ENCODE results near the gene POLA1. TPM values are rescaled to one million over a fixed set of nuclear protein-coding genes. Genes with fewer than 3 reads are reported as not detected.
A peak's percentile ranks its signal among the peaks of the same experiment; 100 is the strongest.

POLA1 gene
- total RNA-seq, 1 donor from 2014 or later: 80.4 TPM

- H3K9ac ChIP-seq: no peak overlapping the region
- no peaks in the 10 kb centered on the region for H3K4me1 ChIP-seq
- DNase-seq (ENCODE audit: low spot score): peak; percentile 60
- no peaks in the 10 kb centered on the region for H4K20me1 ChIP-seq (ENCODE audit: low read depth)
- H3K4me1 Mint-ChIP-seq: no peaks in the 10 kb centered on the region
- H3K4me3 ChIP-seq: no peak overlapping the region
- no peaks in the 10 kb centered on the region for H3K79me2 ChIP-seq (ENCODE audit: low read depth)
- no peak overlapping the region for H3K27ac ChIP-seq
- H3K4me2 ChIP-seq: no peak overlapping the region
- H3K27ac Mint-ChIP-seq: no peak overlapping the region
- peaks cover 8% of the 10 kb centered on the region for H3K27me3 Mint-ChIP-seq (ENCODE audit: insufficient read depth, low read depth)
- H3K4me3 Mint-ChIP-seq: no peak overlapping the region
- H3F3A ChIP-seq (ENCODE audit: low read depth): no peaks in the 10 kb centered on the region
- peaks cover 3% of the 10 kb centered on the region for H3K9me3 Mint-ChIP-seq
- H3K36me3 ChIP-seq: no peaks in the 10 kb centered on the region
- TF ChIP-seq EZH2 (IDR thresholded peaks at IDR 0.05) (no peak), EZH2phosphoT487 (IDR thresholded peaks at IDR 0.05) (no peak)
- TF ChIP-seq, protein P1, sequence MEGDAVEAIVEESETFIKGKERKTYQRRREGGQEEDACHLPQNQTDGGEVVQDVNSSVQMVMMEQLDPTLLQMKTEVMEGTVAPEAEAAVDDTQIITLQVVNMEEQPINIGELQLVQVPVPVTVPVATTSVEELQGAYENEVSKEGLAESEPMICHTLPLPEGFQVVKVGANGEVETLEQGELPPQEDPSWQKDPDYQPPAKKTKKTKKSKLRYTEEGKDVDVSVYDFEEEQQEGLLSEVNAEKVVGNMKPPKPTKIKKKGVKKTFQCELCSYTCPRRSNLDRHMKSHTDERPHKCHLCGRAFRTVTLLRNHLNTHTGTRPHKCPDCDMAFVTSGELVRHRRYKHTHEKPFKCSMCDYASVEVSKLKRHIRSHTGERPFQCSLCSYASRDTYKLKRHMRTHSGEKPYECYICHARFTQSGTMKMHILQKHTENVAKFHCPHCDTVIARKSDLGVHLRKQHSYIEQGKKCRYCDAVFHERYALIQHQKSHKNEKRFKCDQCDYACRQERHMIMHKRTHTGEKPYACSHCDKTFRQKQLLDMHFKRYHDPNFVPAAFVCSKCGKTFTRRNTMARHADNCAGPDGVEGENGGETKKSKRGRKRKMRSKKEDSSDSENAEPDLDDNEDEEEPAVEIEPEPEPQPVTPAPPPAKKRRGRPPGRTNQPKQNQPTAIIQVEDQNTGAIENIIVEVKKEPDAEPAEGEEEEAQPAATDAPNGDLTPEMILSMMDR (IDR thresholded peaks at IDR 0.05): peak; percentile 68
- no peaks in the 10 kb centered on the region for H3K36me3 Mint-ChIP-seq
- H3K9me3 ChIP-seq (ENCODE audit: low read depth): no peaks in the 10 kb centered on the region
- H3K27me3 ChIP-seq: no peaks in the 10 kb centered on the region
- H2AFZ ChIP-seq (replicated peaks): no peak overlapping the region
Observed at GRCh38 chrX:25034889-25035288, 341.2 kb downstream of the POLA1 start.

DNA sequence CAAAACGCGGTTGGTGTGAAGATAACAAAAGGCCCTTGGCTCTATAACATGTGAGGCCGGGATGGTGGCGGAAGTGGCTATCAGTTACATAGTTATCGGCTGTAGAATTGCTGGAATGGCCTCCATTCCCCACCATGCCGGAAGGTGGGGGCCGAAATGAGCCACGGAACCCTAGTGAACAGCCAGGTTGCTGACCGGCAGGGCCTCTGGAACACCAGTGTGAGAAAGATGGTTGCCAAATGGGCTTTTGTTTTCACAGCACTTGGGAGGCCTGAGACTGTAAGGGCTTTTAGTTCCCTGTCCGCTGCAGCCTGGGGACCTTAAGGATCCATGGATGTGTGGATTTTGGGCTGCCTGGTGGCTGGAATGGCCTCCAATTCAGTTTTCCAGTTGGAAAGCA lies 345.3 kb downstream of the POLA1 start:
- H3K27me3 ChIP-seq: no peaks in the 10 kb centered on the region

DNA sequence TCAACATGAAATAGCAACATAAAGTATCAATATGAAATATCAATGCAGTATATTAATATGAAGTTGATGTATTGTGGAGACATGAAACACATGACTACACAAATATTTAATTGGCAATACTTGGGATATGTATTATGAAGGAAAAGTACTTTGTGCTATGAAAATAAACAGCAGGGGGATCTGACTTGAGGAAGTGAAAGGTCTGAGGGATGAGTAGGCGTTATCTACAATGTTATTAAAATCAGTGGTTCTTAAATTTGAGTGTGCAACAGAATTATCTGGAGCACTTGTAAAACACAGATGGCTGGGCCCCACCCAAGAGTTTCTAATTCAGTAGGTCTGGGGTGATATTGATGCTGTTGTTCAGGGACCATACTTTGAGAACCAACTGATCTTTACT lies 349.5 kb downstream of the POLA1 start:
- Histone ChIP-seq H4K20me1 (ENCODE audit: low read depth) (no peaks in the 10 kb centered on the region), H3K27ac (no peak overlapping the region), H3K36me3 (no peaks in the 10 kb centered on the region), H3K9me3 (ENCODE audit: low read depth) (no peaks in the 10 kb centered on the region), H3K9ac (no peak overlapping the region), H3F3A (ENCODE audit: low read depth) (peaks cover 4% of the 10 kb centered on the region), H3K4me3 (no peak overlapping the region), H3K79me2 (ENCODE audit: low read depth) (no peaks in the 10 kb centered on the region), H3K27me3 (no peaks in the 10 kb centered on the region), H3K4me2 (no peak overlapping the region), H2AFZ (replicated peaks) (no peak overlapping the region), H3K4me1 (peaks cover 7% of the 10 kb centered on the region)
- Mint-ChIP-seq H3K9me3 (no peaks in the 10 kb centered on the region), H3K4me1 (peaks cover 6% of the 10 kb centered on the region), H3K27me3 (ENCODE audit: insufficient read depth, low read depth) (peaks cover 9% of the 10 kb centered on the region), H3K27ac (no peak overlapping the region), H3K36me3 (no peaks in the 10 kb centered on the region), H3K4me3 (no peak overlapping the region)
- DNase-seq (ENCODE audit: low spot score): no peak
- no peak for TF ChIP-seq EZH2 (IDR thresholded peaks at IDR 0.05)
- no peak for TF ChIP-seq EZH2phosphoT487 (IDR thresholded peaks at IDR 0.05)
- TF ChIP-seq, protein P1 (IDR thresholded peaks at IDR 0.05): no peak

More for the DNA sequence above, 345.3 kb downstream of the POLA1 start:
- Histone ChIP-seq H3K9ac (no peak overlapping the region), H3K4me1 (no peaks in the 10 kb centered on the region), H3K4me3 (no peak overlapping the region), H2AFZ (replicated peaks) (peak overlapping the region; percentile 5), H3K27ac (no peak overlapping the region), H3F3A (ENCODE audit: low read depth) (no peaks in the 10 kb centered on the region), H3K4me2 (no peak overlapping the region), H4K20me1 (ENCODE audit: low read depth) (no peaks in the 10 kb centered on the region), H3K36me3 (no peaks in the 10 kb centered on the region), H3K9me3 (ENCODE audit: low read depth) (no peaks in the 10 kb centered on the region), H3K79me2 (ENCODE audit: low read depth) (no peaks in the 10 kb centered on the region)
- Mint-ChIP-seq H3K27me3 (ENCODE audit: insufficient read depth, low read depth) (peaks cover 12% of the 10 kb centered on the region), H3K4me1 (no peaks in the 10 kb centered on the region), H3K9me3 (peaks cover 3% of the 10 kb centered on the region), H3K4me3 (no peak overlapping the region), H3K27ac (no peak overlapping the region), H3K36me3 (no peaks in the 10 kb centered on the region)
- no peak for DNase-seq (ENCODE audit: low spot score)
- no peak for TF ChIP-seq EZH2 (IDR thresholded peaks at IDR 0.05)
- TF ChIP-seq EZH2phosphoT487 (IDR thresholded peaks at IDR 0.05): no peak
- TF ChIP-seq, protein P1 (IDR thresholded peaks at IDR 0.05): no peak

Small RNA genes lying within 50 kb of the gene (small RNA-seq; reads per million reads assigned to genes)
- 3.1 reads per million, percentile 92 among the genes with 10 or more reads in this experiment for gene SCARNA23

Other genes starting within 250 kb of the POLA1 start
- 50.3 and 100 TPM in 2 replicates for gene PDK3, start 228.6 kb upstream of the POLA1 start, total RNA-seq (ENCODE audit: low replicate concordance)
- gene PCYT1B, start 46.6 kb upstream of the POLA1 start, total RNA-seq (ENCODE audit: low replicate concordance): 33.9 and 39.1 TPM in 2 replicates

All from neural progenitor cell (in vitro differentiated cells).